HK-2 (cell line): ENCODE measurements around the gene C3orf22.
"Not testable (repeated sequence)": the region's sequence is repeated elsewhere in the genome, so short reads cannot be mapped to it uniquely, and the experiment has no call there.

Source experiments
- DNase-seq: peaks from one replicate; pipeline ENCODE4 v3.0.0-alpha.2; 2018; ENCODE audit not compliant: unreplicated experiment

The C3orf22 gene, protein sequence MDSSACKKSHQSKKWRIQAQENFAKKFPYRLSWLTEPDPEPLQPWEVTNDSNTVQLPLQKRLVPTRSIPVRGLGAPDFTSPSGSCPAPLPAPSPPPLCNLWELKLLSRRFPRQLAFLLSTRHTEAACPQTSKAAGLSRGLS

DNA sequence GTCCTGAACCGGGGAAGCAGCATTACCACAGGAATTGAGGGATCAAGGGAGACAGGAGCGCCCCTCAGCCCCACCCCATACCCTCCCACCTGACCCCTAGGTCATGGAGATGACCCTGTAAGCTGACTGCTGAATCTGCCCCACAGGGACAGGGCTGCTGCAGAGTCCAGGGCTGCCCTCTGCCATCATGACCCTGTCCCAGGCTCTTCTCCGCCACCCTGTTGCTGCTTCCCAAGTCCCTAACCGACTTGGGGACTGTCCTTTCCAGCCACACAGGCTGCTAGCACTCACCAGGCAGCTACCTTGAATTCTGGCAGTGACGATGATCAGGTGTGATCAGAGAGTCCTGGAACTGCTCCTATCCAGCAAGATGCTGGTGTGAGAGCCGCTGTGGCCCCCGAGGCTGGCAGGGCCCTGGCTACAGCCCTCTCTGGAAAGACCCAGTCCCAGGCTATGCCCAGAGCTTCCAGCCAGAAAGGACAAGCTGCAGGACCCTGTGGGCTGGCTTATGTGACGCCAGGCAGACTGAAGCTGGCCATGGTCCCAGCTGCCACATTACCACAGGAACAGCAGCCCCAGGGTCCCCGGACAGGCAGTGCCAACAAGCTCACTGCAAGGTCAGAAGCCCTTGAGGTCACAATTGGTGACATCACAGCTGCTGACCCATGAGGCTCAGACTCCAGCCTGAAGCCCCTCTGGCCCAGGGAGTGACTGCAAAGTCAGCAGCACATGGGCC is at the start of gene C3orf22:
Gene C3orf22 (minus strand): TSS at position 597 of the 736 bp plus-strand sequence. CDS start 5,542 bp downstream, outside the sequence.
- DNase-seq: no peak

DNA sequence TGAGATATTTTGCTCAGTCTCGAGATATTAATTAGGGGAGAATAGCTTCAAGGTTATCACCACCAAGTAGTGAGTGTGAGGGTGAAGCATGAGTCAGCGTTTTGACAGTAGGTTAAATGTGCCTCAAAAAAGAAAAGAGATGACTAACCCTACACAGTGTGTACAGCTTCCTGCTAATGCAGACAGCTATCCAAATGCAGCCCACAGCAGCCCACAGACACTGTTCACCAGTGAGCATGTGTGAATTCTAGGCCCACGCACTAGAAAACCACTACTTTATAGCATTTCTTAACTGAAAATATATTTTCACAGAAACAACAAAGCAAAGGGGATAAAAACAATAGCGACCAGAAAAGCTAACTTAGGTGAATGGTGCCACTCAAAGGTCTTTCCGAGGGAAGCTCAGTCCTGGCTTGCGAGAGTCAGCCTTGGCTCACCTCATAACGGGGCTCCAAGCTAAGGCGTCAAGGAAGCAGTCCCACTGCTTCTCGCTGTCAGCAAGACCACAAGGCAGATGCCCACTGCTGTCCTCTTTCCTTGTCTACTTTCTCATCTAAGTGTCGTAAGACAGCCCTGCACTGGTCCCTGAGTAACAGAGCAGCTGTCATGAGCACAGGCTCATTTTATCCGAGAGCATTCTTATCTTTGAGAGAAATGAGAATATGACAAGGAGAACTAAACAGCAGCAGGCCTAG is 48.6 kb upstream of the C3orf22 start:
- DNase-seq: no peak

DNA sequence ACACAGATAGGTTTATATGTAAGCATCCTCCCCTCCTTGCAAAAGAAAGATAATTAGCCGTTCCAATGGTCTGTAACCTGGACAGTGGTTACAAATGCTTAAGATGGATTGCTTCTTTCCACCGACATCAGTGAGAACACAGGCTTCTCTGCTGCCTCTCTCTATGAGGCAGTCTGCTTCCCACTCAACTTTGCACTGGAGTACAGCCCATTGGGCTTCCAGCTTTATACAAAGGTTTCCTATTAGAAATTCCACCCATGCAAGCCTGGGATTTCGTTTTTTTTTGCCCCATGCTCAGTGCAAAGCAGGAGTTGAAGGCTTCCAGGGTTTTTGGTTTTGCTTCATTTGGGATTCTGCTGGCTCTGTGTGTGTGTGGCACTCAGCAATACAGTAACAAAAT is 47.3 kb upstream of the C3orf22 start:
- DNase-seq: no peak

DNA sequence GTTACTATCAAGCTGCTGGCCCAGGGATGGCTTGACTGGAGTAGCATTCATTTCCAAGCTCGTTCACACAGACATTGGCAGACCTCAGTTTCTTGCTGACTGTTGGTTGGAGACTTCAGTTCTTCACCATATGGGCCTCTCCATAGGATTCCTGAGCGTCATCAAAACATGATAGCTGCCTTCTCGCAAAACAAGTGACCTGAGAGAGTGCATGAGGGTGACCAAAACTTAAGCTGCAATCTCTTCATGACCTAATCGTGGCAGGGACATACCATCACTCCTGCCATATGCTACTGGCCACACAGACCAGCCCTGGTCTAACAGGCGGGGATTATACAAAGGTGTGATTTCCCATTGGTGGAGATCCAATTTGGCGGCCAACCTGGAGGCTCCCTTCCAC is 46.0 kb upstream of the C3orf22 start:
- DNase-seq: no peak

DNA sequence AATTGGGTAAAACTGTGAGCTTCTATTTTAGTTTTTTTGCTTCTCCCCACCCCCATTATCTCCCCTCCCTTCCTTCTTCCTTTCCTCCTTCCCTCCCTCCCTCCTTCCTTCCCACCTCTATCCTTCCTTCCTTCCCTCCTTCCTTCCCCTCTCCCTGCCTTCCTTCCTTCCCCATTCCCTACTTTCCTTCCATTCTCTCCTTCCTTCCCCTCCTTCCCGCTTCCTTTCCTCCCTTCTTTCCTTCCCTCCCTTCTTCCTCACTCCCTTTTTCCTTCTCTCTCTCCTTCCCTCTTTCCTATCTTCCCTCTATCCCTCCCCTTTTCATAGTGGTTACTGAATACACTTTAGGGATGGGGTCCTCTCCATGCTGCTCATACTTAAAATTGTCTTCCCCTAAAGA is 40.4 kb upstream of the C3orf22 start:
- DNase-seq: no peak

DNA sequence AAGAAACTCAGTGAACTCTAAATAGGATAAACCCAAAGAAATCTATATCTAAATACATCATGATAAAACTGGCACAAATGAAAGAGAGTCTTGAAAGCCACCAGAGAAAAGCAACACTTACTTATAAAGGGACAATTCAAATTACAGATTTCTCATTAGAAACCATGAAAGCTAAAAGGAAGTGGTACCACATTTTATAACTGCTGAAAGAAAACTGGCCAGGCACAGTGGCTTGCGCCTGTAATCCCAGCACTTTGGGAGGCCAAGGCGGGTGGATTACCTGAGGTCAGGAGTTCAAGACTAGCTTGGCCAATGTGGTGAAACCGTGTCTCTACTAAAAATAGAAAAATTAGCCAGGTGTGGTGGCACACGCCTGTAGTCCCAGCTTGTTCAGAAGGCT is 36.7 kb upstream of the C3orf22 start:
- not testable (repeated sequence) for DNase-seq

DNA sequence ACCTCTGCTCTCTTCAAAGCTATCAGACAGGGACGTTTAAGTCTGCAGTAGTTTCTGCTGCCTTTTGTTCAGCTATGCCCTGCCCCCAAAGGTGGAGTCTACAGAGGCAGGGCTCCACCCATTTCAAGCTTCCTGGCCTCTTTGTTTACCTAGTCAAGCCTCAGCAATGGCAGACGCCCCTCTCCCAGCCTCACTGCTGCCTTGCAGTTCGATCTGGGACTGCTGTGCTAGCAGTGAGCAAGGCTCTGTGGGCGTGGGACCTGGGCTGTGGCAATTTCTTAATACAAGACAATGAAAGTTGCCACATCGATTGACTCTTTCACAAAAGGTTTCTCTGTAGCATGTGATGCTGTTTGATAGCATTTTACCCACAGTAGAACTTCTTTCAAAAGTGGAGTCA is 32.8 kb upstream of the C3orf22 start:
- not testable (repeated sequence) for DNase-seq

DNA sequence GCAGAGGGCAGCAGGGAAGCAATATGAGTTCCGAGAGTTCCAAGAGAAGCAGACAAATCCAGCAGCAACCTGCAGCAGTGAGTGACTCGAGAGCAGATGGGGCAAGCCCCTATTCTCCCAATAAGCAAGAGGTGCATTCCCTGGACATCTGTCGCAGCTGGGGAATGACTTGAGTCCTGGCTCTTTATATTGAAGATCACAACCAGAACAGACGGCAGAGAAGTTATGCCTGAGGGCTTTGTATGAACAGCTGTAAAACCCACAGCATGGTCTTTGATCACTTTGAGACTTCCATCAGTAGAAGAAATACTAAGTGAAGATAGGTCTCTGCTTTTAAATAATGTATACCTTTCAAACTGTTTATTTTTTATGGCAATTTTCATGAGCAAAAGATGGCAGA is 23.6 kb upstream of the C3orf22 start:
- no peak for DNase-seq

DNA sequence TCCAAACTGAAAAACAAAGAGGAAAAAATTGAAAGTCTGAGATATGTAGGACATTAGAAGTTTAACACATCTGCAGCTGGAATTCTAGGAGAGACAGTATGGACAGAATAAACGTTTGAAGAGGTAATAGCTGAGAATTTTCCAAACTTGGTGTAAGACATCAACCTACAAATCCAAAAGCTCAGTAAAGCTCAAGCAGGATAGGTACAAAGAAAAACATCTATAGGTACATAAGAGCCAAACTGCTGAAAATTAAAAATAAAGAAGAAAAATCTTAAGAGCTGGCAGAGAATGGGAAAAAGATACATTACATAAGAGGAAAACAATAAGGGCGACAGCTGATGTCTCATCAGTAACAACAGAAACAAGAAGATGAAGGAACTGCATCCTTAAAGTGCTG is 22.8 kb upstream of the C3orf22 start:
- DNase-seq: no peak

DNA sequence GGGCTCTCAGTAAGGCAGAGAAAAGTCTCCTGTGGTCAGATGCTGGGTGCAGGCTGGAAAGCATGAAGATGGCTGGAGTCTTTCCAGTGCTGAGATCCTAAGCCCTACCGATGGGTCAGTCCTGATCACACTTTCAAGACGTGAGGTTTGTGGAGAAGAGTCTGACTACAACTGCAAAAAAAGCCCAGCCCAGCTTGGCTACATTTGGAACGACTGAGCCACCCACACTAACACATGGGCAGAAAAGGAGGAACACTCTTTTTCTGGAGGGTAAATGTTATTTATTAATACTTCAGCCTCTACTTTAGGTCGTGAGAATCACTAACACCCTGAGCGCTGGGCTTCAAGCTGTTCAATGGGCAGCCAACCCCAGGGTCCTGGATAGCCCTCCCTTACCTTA is 22.0 kb upstream of the C3orf22 start:
- no peak for DNase-seq

DNA sequence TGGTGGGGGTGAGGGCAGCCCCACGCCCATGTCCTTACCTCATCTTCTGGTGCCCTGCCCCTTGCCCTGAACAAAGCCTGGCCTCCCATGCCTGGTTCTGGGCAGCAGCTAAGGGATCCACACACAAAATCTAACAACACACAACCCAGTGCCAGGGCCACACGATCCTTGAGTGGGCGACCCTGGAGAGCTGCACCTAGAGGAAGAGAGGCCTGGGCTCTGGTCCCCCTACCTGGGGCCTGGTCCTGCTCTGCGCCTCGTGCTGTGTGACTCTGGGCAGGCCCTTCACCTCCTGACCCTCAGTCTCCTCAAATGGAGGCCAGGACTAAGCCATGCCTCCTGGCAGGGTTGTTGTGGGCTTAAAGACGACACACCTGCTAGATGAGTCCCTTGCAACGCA is 20.0 kb upstream of the C3orf22 start:
- no peak for DNase-seq

DNA sequence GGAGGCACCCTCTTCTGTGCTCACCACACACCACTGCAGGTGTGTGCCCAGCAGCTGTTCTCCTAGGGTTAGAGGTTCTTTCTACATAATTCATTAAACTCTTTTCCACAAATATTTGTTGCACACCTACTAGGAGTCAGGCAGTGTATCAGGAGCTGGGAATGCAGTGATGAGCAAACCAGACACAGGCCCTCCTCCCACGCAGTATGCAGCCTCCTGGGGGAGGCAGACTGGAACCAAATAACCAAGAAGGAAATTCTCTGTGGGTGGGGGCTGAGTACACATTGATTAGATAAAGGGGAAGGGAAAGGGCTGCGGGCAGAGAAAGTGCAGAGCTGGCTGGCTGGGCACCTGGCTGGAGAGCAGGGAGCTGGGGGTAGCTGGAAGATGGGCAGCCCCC is 18.5 kb upstream of the C3orf22 start:
- DNase-seq: no peak

DNA sequence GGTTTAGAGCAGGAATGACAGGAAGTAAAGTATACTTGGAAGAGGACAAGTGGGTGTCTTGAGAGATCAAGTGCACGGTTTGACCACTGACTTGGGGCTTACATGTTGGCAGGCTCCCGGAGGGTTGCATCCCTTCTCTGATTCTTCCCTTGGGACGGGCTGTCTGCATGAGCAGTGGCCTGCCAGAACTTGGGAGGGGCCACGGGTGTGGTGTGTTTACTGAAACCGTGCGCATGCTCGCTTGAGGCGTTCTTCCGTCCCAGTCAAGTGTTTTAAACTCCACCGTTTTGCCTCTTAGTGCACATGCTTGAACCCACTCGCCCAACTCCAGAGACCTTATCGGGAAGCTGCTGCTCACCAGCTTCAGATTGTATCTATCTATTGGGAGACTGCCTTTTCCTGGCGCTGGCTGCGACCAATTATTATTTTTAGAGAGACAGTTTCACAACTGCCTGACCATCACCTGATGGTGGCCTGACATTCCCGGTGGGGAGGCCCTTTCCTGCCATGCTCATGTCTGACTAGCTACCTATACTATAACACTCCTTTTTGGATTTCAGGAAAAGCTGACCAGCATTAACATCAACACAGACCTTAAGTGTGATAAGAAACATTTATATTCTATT is 14.9 kb upstream of the C3orf22 start:
- DNase-seq: no peak

DNA sequence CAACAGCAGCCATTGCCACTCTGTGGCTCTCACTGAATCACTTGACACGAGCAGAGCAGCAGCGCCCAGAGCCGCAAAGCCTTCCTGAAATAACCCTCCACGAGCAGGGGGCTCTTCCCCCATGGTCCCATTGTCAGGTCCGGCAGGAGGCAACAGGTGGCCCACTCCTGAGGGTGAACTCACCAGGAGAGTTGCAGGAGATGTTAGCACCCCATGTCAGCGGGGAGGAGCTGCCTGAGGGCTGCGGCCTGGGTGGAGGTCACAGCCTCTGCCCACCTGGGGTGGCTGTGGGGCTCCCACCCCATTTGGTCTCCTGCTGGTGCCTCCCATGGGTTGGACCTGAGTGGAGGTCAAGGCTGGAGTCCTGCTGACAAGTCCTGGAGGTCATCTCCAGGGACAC is 12.3 kb upstream of the C3orf22 start:
- no peak for DNase-seq

DNA sequence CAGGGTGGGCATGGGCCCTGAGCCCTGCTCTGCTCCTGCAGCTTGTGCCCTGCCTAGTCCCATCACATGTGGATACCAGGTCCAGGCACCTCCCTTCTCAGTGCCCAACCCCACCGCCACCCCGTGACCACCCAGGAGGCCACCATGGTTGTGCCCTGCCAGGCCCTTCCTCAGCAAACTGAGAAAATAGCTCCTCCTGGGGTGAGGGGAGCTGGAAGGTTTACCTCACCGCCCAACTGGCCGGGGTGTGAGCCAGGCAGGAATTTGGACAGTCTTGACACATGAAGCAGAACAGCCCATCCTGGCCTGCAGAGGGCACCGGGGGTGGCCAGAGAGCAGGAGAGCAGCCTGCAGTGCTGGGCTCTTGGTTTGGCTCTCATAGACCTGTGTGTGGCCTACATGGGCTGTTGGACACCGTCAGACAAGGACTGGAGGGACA is 11.4 kb upstream of the C3orf22 start:
- no peak for DNase-seq

DNA sequence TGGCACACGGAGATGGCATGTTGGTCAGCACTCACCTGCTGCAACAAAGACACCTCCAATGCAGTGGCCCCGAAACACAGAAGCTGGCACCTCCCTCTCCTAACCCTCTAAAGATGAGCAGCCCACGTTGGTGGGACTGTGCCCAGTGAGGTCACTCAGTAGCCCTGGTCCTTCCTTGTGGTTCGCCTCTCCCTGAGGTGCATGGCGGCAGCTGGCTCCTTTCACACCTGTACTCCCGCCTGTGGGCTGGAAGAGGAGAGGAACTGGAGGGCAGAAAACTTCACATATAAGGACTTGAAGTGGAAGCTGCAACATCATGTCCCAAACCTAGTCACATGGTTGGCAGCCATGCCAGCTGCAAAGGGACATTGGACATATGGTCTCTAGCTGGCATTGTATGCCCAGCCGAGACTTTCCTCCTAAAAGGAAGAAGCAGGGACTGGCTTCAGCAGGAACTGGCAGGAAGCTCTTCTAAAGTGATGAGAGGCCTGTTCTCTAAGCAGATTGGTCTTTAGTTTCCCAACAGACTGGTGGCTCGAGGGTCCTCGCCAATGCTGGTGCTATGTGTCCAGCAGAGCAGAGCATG is 10.8 kb upstream of the C3orf22 start:
- no peak for DNase-seq

DNA sequence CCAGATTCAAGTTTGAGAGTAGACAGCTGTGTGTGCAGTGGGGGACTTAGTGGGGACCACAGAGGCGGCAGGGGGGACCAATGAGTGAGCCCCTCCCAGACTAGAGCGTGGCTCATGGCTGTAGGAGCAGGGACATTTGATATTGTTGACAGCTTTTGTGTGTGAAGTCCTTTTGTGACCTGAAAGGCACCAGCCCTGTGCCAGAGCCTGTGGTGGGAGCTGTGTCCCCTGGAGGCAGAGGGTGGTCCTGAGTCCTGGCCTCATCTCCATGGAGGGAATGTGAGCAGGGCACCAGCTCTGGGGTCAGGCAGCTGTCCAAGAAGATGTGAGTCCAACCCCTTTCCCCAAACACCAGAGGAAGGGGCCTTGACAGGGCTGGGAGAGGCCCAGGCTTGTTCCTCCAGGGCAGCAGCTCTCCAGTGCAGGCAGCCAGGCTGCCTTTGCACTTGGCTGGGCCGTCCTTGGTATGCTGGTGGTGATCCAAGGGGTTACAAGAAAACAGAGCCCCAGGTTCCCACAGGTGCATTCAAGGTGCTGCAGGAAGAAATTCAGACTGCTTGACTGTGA is 10.1 kb upstream of the C3orf22 start:
- DNase-seq: no peak

DNA sequence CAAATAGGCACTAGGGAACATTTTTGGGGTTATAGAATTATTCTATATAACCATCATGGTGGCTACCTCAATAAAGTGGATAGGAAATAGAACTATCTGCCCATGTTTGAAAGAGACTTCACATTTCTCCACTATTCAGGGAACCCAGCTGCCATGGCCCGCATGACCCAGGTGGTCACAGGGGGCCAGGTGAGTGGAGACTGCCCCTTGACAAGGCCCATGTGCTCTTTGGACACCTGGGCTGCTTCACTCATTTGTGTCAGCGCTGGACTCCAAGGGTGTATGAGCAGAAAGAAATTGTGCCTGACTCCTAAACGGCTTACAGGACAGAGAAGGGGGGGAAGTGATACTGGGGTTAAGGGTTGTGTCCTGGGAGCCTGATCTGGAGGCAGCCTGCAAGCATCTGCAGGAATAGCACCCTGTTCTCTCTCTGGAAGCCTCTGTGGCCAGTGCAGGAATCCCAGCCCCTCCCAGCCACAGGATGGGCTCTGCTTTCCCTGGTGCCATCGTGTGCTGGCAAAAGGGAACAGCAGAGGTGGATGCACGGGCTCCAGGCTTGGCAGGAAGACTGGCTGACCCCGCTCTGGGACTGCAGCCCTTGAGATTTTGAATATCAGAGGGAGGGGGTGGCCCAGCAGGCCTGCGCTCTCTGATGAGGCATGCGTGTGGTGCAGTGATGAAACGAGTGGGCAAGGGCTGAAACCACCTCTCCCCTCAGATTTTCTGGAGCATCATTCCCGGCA is 9.1 kb upstream of the C3orf22 start:
- DNase-seq: peak; percentile 20

DNA sequence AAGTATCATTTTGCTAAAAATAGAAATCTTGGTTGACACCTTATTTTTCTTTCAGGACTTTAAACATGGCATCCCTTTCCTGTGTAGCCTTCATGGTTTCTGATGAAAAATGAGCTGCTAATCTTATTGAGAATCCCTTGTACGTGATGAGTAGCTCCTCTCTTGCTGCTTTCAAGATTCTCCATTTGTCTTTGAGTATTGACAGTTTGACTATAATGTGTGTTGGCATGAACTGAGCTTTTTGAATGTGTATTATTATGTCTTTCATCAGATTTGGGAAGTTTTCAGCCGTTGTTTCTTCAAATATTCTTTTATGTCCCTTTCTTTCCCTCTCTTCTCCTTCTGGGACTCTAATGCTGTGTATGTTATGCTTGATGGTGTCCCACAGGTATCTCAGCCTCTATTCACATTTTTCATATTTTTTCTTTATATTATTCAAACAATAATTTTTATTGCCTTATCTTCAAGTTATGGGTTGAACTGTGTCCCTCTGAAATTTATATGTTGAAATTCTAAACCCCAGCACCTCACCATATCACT is 4.1 kb upstream of the C3orf22 start:
- DNase-seq: no peak

DNA sequence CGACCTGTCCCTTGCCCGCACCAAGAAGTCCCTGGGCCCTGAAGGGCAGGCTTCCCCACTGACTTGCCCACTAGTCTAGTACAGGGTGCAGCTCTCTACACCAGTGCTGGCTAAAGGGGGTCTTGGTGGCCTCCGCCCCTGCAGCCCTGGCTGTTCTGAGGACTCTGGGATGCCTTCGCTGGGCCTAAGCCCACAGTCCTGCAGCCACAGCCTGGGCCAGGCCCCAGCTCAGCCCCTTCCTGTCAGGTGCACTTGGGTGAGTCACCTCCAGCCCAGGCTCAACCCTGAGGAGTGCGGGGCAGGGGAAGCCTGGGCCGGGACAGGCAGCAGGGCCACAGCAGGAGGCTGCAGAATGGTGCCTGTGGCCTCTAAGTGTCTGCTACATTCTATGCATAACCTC is 971 bp downstream of the C3orf22 start:
- DNase-seq: no peak

DNA sequence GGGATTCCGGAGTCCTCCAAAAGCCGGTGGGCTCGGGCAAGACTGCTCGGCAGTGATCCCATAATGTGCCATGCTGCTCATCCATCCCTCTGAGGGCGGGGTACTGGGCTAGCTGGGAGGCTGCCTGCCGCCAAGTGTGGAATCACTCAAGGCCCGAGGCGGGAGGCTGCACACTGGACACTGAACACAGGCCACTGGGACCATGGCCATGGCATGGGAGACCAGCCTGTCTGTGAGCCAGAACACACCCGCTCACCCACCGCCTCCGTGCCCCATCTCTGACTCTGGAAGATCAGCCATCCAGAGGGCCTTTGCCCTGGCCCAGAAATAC is 1.4 kb downstream of the C3orf22 start:
- no peak for DNase-seq
